Vagina (tissue), 2 donors: Measurements from ENCODE around the gene CDK14.

Experiments
- CTCF ChIP-seq, 3 experiments: fragments of 450-650 bp in 2 of 3; fragments of 200-600 bp in 1 of 3; sonication (generic) in 1 of 3; IDR thresholded peaks; one replicate each; pipeline ENCODE4 v1.5.1; 2017 to 2019; ENCODE audit warnings: antibody characterized with exemption in 3 of 3, mild to moderate bottlenecking in 2 of 3, moderate library complexity in 2 of 3
- POLR2A ChIP-seq, 2 donors: fragments of 450-650 bp; IDR thresholded peaks; one replicate each; pipeline ENCODE4 v1.6.1; 2017; ENCODE audit warnings: antibody characterized with exemption in 2 of 2, mild to moderate bottlenecking in 2 of 2, moderate library complexity in 2 of 2

DNA sequence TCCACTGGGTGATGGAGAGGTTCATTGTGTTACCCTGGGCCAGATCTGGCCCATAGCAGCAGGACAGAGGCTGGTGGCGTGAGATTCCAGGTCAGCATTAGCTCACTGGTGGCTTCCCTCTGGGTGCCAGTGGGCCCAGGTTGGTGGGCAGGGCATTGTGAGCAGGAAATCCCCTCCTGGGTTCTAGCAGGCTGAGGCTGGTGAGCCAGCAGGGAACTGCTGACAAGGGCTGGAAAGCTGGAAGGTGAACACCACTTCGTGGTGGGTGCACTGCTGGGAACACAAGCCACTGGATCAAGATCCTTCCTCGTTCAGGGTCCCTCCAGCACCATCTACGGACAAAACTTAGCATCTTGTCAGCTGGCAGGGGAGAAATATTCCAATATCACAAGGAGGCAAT, 408.9 kb downstream of the CDK14 start:
- no peak for TF ChIP-seq CTCF (IDR thresholded peaks at IDR 0.05)
- TF ChIP-seq POLR2A (IDR thresholded peaks at IDR 0.05): no peak
